Activated T-helper 17 cell treated with anti-CD3 and anti-CD28 coated beads, Interleukin-2, amount 50 U/mL, for 72 hours (primary cell): ENCODE results near the gene TSPAN14. TPM values are rescaled to one million over a fixed set of nuclear protein-coding genes. Genes with fewer than 3 reads are reported as not detected.
"Not testable (repeated sequence)": the region's sequence is repeated elsewhere in the genome, so short reads cannot be mapped to it uniquely, and the experiment has no call there.

Experiments used
- ATAC-seq: fragments of 150-1000 bp; cut with Tn5 transposase; replicated peaks from 2 replicates; pipeline ENCODE4 v1.10.0; 2021; ENCODE audit warnings: mild to moderate bottlenecking, moderate library complexity
- H3K27ac Mint-ChIP-seq: one replicate; pipeline ENCODE4 v1.8.0; 2022; ENCODE audit warnings: mixed read lengths
- H3K27me3 Mint-ChIP-seq: one replicate; pipeline ENCODE4 v1.8.0; 2022; ENCODE audit warnings: mixed read lengths
- H3K36me3 Mint-ChIP-seq: one replicate; pipeline ENCODE4 v1.8.0; 2022; ENCODE audit warnings: low read depth, mild to moderate bottlenecking, mixed read lengths
- H3K4me1 Mint-ChIP-seq: one replicate; pipeline ENCODE4 v1.8.0; 2022; ENCODE audit warnings: mixed read lengths
- H3K4me3 Mint-ChIP-seq: one replicate; pipeline ENCODE4 v1.8.0; 2022; ENCODE audit warnings: mild to moderate bottlenecking, mixed read lengths
- H3K9me3 Mint-ChIP-seq: one replicate; pipeline ENCODE4 v1.8.0; 2022; ENCODE audit warnings: mixed read lengths
- total RNA-seq, 2 donors: library from RNA; stranded (reverse); gene quantifications; one replicate each; pipeline ENCODE4 v1.2.3, GENCODE V29; 2022

TSPAN14 gene
- total RNA-seq, 2 donors from 2014 or later = 61.9 to 64.5 TPM

DNA sequence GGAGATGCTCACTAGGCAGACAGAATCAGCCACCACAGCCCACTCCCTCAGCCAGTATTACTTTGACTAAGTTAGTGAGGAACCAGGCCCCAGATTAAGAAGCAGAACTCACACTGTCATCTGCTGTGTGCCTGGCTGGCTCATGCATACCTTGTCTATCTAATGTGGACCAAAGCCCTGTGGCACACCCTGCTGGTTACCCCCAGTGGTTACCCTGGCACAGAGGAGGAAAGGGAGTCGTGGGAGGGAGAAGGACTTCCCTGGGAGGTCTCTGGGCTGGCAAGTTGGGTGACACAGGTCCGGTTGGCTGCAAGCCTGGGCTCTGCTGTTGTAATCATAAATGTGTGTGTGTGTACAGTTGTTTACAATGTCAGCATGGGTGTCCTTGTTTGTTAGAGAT lies 76.1 kb downstream of the TSPAN14 start:
- ATAC-seq = peak; percentile 91
- Mint-ChIP-seq H3K36me3 (peaks cover 21% of the 10 kb centered on the region), H3K4me1 (peaks cover 37% of the 10 kb centered on the region), H3K4me3 (peak overlapping the region; percentile 69), H3K27ac (peak overlapping the region; percentile 70), H3K27me3 (no peaks in the 10 kb centered on the region), H3K9me3 (no peaks in the 10 kb centered on the region)

DNA sequence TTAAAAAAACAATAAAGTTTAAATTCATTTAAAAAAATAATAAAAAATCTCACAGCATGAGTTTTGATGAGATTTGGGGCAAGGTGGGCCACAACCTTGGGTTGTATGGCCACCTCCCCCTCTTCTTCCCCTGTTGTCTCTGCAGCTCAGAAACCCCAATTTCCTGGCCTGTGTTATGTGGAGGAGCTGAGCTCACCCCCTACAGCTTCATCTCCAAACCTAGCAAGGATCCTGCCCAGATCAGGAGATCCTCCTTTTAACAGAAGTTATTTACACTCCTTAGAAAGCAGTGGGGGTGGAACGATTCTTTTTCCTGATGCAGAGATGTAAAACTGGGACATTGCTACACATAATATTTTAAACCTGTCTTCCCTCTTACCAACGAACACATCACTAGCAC lies 76.7 kb downstream of the TSPAN14 start:
- H3K4me1 Mint-ChIP-seq = peaks cover 35% of the 10 kb centered on the region
- peaks cover 24% of the 10 kb centered on the region for H3K36me3 Mint-ChIP-seq
- H3K9me3 Mint-ChIP-seq = no peaks in the 10 kb centered on the region
- no peak for ATAC-seq
- H3K4me3 Mint-ChIP-seq = peak overlapping the region; percentile 69
- H3K27me3 Mint-ChIP-seq = no peaks in the 10 kb centered on the region
- peak overlapping the region; percentile 17 for H3K27ac Mint-ChIP-seq

DNA sequence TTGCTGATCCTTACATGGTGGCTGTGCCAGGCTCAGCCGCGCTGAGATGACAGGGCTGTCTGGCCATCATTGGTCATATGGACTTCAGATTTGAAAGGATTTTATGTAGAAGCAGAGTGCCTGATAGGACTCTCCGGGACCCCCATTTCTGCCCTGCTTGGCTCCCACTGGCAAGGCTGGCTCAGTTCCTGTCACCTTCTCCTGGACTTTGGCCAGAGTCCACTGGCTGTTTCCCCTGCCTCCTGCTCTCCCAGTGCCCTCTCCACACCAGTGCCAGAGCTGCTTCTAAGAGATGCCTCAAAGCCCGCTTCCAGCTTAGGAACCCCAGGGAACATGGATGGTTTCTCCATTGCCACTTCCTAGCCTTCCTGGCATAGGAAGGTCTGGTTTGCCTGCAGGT lies 78.5 kb downstream of the TSPAN14 start:
- H3K9me3 Mint-ChIP-seq = no peaks in the 10 kb centered on the region
- peaks cover 24% of the 10 kb centered on the region for H3K4me1 Mint-ChIP-seq
- H3K27ac Mint-ChIP-seq = peak overlapping the region; percentile 81
- ATAC-seq = no peak
- no peaks in the 10 kb centered on the region for H3K27me3 Mint-ChIP-seq
- H3K36me3 Mint-ChIP-seq = peaks cover 20% of the 10 kb centered on the region
- H3K4me3 Mint-ChIP-seq = peak overlapping the region; percentile 69

DNA sequence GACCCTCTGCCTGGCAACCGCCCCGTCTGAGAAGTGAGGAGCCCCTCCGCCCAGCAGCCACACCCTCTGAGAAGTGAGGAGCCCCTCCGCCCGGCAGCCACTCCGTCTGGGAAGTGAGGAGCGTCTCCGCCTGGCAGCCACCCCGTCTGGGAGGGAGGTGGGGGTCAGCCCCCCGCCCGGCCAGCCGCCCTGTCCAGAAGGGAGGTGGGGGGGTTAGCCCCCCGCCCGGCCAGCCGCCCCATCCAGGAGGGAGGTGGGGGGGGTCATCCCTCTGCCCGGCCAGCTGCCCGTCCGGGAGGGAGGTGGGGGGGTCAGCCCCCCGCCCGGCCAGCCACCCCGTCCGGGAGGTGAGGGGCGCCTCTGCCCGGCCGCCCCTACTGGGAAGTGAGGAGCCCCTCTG lies 79.9 kb downstream of the TSPAN14 start:
- peaks cover 20% of the 10 kb centered on the region for H3K36me3 Mint-ChIP-seq
- H3K4me1 Mint-ChIP-seq = peaks cover 24% of the 10 kb centered on the region
- H3K4me3 Mint-ChIP-seq, H3K27me3 Mint-ChIP-seq, H3K27ac Mint-ChIP-seq, H3K9me3 Mint-ChIP-seq, ATAC-seq: not testable (repeated sequence)

DNA sequence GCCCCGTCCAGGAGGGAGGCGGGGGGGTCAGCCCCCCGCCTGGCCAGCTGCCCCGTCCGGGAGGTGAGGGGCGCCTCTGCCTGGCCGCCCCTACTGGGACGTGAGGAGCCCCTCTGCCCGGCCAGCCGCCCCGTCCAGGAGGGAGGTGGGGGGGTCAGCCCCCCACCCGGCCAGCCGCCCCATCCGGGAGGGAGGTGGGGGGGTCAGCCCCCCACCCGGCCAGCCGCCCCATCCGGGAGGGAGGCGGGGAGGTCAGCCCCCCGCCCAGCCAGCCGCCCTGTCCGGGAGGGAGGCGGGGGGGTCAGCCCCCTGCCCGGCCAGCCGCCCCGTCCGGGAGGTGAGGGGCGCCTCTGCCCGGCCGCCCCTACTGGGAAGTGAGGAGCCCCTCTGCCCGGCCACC lies 80.5 kb downstream of the TSPAN14 start:
- not testable (repeated sequence) for ATAC-seq, H3K27ac Mint-ChIP-seq, H3K27me3 Mint-ChIP-seq, H3K4me3 Mint-ChIP-seq, H3K9me3 Mint-ChIP-seq
- H3K36me3 Mint-ChIP-seq = peaks cover 20% of the 10 kb centered on the region
- peaks cover 22% of the 10 kb centered on the region for H3K4me1 Mint-ChIP-seq

DNA sequence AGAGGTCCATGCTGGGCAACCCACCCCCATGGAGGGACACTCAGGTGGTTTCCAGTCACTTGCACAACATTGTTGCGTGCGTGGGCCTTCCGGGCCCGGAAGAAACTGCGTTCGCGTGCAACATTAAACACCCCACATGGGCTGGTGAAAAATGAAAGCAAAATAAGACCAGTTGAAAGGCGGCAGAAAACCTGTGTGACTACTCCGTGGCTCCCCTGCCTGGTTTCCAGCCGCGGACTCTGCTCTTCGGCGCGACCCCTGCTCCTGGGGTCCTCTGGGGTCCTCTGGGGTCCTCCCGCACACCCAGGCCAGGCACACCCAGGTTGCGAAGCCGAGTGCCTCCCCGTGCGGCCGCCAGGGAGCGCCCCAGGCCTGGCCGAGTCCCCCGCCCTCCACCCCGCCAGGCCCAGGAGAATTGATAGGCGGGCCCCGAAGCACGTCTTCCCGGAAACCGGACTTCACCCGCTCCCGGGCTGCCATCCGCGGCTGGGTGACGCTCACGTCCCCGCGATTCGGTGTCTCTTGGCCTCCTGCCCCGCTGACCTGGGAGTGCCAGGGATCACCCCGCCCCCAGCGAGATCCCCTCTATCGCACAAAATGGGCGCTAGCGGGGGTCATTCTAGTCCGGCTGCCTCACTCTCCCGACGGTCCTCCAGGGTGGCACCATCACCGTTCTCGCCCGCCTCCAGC lies 81.7 kb downstream of the TSPAN14 start:
- ATAC-seq = peak; percentile 87
- peaks cover 20% of the 10 kb centered on the region for H3K4me1 Mint-ChIP-seq
- no peaks in the 10 kb centered on the region for H3K9me3 Mint-ChIP-seq
- no peaks in the 10 kb centered on the region for H3K27me3 Mint-ChIP-seq
- peak overlapping the region; percentile 94 for H3K4me3 Mint-ChIP-seq
- H3K27ac Mint-ChIP-seq = peak overlapping the region; percentile 99
- peaks cover 20% of the 10 kb centered on the region for H3K36me3 Mint-ChIP-seq

DNA sequence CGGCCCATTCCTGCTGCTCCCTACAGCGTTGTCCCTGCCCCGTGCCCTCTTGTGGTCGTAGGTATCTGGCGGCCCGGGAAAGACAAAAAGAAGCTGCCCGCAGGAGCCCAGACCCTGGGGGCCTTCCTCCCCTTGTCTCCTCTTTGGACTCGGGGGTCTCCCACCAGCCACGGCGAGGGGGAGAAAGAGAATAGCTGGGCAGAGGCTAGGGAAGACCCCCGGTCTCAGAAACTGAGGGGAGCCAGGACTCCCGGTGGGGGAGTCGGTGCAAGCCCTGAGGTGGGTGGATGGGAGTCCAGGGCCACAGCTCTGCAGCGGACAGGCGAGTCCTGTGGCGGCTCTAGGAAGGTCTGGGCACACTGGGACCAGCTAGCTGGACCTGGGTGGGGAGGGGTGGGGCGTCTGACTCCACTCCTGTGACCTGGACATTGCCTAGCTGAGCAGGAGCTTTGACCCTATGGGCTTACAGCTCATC lies 82.3 kb downstream of the TSPAN14 start:
- Mint-ChIP-seq H3K27ac (peak overlapping the region; percentile 99), H3K4me1 (peaks cover 21% of the 10 kb centered on the region), H3K9me3 (no peaks in the 10 kb centered on the region), H3K4me3 (peak overlapping the region; percentile 94), H3K36me3 (peaks cover 20% of the 10 kb centered on the region), H3K27me3 (no peaks in the 10 kb centered on the region)
- ATAC-seq = no peak

DNA sequence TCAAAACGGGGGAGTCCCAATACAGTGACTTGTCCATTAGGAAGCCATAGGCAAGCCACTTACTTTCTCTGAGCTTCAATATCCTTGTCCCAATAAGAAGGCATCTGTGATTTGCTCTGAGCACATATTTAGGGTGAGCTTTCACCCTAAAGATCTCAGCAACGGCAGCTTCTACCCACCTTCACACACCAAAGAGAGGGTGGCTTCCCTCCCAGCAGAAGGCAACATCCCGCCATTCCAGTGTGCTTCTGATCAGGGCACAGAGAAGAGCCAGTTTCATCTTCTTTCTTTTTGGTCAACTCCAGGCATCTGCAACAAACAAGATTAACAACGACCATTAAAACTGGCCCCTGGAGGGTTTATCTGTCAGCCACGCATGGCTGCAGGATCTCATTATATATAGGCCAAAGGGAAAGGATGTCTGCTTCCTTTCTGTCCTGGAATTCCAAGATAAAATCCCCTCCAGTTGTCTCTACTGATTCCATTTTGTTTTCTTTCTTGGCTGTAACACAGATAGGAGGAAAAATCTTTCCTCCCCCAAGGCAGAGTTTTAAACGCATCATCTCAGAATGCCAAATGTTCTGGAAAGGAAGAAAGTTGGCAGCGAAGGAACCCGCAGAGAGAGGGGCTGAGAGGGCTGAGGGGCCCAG lies 83.1 kb downstream of the TSPAN14 start:
- H3K4me1 Mint-ChIP-seq = peaks cover 18% of the 10 kb centered on the region
- no peaks in the 10 kb centered on the region for H3K9me3 Mint-ChIP-seq
- peak overlapping the region; percentile 99 for H3K27ac Mint-ChIP-seq
- ATAC-seq = no peak
- H3K4me3 Mint-ChIP-seq = peak overlapping the region; percentile 94
- H3K36me3 Mint-ChIP-seq = peaks cover 20% of the 10 kb centered on the region
- H3K27me3 Mint-ChIP-seq = no peaks in the 10 kb centered on the region

DNA sequence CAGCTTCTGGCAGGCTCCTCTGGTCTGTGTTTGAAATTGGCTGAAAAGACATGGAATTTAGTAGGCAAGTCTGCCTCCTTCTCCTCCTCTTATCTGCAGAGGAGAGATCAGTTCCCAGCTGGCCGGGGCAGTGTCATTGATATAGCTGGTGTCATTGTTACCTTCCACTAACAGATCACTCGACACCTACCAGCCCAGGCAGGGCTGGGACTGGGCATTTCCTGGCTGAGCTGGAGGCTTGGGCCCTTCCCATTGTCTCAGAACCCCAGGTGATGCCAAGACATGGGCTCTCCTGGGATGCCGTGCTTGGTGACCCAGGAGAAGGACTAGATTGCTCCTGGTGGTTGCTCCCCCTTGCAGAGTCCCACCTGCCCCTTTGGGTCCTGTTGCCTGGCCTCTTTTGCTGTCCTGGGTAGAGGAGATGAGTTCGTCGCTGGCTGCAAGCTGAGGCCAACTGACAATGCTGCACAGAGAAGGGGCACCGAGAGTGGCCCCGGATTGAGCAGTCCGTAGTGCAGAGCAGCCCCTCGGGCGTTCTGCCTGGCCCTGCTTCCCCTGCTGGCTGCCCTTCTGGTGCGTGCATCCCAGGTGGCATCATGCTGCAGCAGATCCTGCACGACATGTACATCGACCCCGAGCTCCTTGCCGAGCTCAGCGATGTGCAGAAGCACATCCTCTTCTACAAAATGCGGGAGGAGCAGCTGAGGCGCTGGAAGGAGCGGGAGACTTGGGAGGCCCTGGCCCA lies 83.8 kb downstream of the TSPAN14 start, which contains the start of gene SH2D4B:
Gene SH2D4B, plus strand, starts transcription at position 167 of the 745 bp plus-strand sequence. Its CDS starts 430 bp downstream, at position 597.
- no peak for ATAC-seq
- H3K27me3 Mint-ChIP-seq = no peaks in the 10 kb centered on the region
- H3K9me3 Mint-ChIP-seq = no peaks in the 10 kb centered on the region

DNA sequence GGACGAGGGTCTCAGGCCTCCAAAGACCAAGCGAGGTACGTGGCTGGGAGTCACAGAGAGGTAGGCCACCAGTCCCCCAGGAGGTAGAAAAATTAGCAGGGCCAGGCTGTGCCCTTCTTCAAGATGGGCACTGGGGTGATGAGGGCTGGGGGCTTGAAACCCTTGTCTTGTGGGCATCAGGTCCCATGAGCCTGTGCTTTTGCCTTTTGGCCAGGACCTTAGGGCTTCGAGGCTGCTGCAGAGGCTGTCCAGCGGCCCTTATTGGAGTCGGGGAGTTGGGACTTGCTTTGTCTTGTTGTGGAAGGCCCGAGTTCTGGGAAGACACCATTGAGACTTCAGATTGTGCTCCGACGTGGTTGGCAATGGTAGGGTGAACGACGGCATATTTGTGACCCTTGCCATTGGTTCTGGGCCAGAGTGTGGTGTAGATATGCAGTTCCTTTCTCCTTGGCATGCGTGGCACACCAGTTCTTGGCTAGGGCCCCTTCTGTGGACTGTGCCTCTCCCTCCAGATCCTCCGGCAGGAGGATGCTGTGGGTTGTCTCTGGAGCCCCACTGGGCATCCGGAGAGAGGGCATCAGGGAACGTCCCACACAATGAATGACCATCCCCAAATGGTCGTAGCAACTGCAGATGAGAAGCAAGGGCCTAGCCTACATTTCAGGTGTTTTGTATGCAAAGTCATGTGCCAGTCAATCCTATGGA lies 84.5 kb downstream of the TSPAN14 start:
- no peaks in the 10 kb centered on the region for H3K27me3 Mint-ChIP-seq
- peaks cover 13% of the 10 kb centered on the region for H3K36me3 Mint-ChIP-seq
- ATAC-seq = no peak
- peaks cover 18% of the 10 kb centered on the region for H3K4me1 Mint-ChIP-seq
- H3K9me3 Mint-ChIP-seq = no peaks in the 10 kb centered on the region
- no peak overlapping the region for H3K27ac Mint-ChIP-seq
- no peak overlapping the region for H3K4me3 Mint-ChIP-seq

More for the DNA sequence above, 83.8 kb downstream of the TSPAN14 start, which contains the start of gene SH2D4B:
- H3K4me3 Mint-ChIP-seq = peak within 1 kb of the TSS; percentile 94
- peaks cover 18% of the 10 kb centered on the region for H3K4me1 Mint-ChIP-seq
- peak within 1 kb of the TSS; percentile 99 for H3K27ac Mint-ChIP-seq
- peaks cover 16% of the 10 kb centered on the region for H3K36me3 Mint-ChIP-seq

DNA sequence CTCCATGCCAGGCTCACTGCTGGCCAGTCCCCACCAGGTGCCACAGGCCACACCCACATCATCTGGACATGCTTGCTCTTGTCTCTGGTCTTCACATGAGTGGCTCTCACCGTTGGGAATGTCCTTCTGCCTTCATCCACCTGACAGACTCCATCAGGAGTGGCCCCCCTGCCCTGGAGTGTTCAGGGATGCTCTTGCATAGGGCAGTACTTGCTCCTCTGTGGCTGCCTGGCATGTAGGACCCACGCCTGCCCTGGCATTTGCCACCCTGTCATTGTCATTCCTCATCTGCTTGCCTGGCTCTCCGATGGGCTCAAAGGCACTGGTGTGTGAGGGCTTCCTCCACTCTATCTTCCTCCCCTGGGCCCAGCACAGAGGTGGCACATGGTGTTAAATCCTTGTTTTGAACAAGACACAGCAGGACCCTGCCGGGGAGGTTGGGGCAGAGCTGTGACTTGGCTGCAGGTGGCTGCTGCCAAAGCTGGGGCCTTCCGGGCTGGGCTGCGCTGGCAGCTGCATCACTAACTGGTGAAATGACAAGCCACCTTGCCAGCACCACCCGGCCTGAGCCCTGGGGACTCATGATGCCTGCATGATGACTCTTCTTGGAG lies 85.4 kb downstream of the TSPAN14 start:
- Mint-ChIP-seq H3K9me3 (no peaks in the 10 kb centered on the region), H3K36me3 (peaks cover 13% of the 10 kb centered on the region), H3K27me3 (no peaks in the 10 kb centered on the region), H3K4me1 (peaks cover 18% of the 10 kb centered on the region), H3K27ac (peak overlapping the region; percentile 81), H3K4me3 (peak overlapping the region; percentile 35)
- no peak for ATAC-seq

DNA sequence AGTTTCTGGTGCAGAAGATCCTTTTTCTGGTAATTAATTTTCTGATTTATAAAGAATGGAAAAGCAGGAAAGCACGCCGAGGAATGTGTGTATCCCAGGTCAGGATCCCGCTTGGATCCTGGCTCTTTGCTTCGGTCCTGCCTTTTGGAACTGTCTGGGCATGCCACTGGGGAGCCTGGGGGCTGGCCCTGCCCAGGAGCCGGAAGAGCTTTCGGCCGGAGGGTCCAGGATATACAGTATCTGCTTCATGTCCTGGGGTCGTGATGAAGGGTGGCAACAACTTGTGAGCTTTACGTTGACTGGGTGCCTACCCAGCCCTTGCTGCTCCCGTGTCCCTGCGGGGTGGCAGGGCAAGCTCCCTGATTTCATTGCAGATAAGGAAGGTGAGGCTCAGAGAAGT lies 86.0 kb downstream of the TSPAN14 start:
- no peaks in the 10 kb centered on the region for H3K27me3 Mint-ChIP-seq
- no peaks in the 10 kb centered on the region for H3K9me3 Mint-ChIP-seq
- peaks cover 12% of the 10 kb centered on the region for H3K36me3 Mint-ChIP-seq
- peaks cover 18% of the 10 kb centered on the region for H3K4me1 Mint-ChIP-seq
- peak overlapping the region; percentile 51 for H3K4me3 Mint-ChIP-seq
- ATAC-seq = no peak
- H3K27ac Mint-ChIP-seq = peak overlapping the region; percentile 81

DNA sequence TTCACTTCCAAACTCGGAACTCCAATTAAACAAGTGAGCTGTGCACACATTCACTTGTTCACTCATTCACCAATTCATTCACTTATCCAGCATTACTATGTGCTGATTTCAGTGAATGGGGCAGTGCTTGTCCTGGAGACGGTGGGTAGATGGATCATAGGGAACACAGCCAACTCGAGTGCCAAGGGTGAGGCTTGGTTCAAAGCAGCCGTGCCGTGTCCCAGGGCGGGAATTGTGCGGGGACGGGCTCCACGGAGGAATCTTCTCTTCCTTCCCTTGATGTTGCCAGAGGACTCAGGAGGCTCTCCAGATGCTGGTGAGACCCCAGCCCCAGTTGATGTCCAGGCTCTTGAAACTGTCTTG lies 86.5 kb downstream of the TSPAN14 start:
- Mint-ChIP-seq H3K27ac (peak overlapping the region; percentile 81), H3K9me3 (no peaks in the 10 kb centered on the region), H3K4me1 (peaks cover 18% of the 10 kb centered on the region), H3K4me3 (peak overlapping the region; percentile 51), H3K27me3 (no peaks in the 10 kb centered on the region), H3K36me3 (peaks cover 8% of the 10 kb centered on the region)
- ATAC-seq = no peak
